ENCODE data around the gene RASEF.

The RASEF gene

DNA sequence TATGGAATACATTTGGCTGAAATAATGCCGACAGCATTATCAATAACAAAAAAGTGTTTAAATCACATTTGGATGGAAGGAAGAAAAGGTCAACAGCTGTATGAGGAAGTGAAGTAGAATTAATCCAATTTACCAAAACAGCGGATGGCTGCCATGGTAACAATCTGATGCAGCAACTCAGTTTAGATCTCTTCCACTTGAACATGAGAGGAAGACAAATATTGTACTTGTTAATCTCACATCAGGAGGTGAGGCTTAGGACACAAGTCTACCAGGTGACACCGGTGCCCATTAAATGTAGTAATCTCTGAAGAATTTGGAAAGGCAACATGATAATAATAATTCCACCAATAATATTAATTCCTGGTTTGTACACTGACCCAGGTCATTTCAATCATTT is 2.4 kb downstream of the RASEF start:
- Histone ChIP-seq H3K4me2 (ENCODE audit: low read length) (no peak overlapping the region), H3K9me2 (ENCODE audit: low read depth, low read length) (no peaks in the 10 kb centered on the region), H3K4me1 (ENCODE audit: insufficient read depth, low read length, severe bottlenecking) (no peaks in the 10 kb centered on the region), H3K9ac (ENCODE audit: low read length) (no peak overlapping the region), H3K79me2 (ENCODE audit: insufficient read depth, low read length) (no peaks in the 10 kb centered on the region), H3K36me3 (ENCODE audit: insufficient read depth, low read length) (no peaks in the 10 kb centered on the region), H3F3A (ENCODE audit: insufficient read depth, low read length) (no peaks in the 10 kb centered on the region), H3K27me3 (ENCODE audit: insufficient read depth, low read length) (no peaks in the 10 kb centered on the region), H3K9me3 (ENCODE audit: low read length) (no peaks in the 10 kb centered on the region), H4K20me1 (ENCODE audit: insufficient read depth, low read length) (no peaks in the 10 kb centered on the region), H2AFZ (ENCODE audit: low read length) (no peak overlapping the region), H3K27ac (ENCODE audit: low read depth, low read length, poor library complexity, severe bottlenecking) (no peak overlapping the region), H3K4me3 (ENCODE audit: low read depth, low read length, poor library complexity, severe bottlenecking) (no peak overlapping the region)
- TF ChIP-seq EZH2 (IDR thresholded peaks at IDR 0.05; ENCODE audit: borderline replicate concordance, low read length): no peak
- TF ChIP-seq, protein P1, sequence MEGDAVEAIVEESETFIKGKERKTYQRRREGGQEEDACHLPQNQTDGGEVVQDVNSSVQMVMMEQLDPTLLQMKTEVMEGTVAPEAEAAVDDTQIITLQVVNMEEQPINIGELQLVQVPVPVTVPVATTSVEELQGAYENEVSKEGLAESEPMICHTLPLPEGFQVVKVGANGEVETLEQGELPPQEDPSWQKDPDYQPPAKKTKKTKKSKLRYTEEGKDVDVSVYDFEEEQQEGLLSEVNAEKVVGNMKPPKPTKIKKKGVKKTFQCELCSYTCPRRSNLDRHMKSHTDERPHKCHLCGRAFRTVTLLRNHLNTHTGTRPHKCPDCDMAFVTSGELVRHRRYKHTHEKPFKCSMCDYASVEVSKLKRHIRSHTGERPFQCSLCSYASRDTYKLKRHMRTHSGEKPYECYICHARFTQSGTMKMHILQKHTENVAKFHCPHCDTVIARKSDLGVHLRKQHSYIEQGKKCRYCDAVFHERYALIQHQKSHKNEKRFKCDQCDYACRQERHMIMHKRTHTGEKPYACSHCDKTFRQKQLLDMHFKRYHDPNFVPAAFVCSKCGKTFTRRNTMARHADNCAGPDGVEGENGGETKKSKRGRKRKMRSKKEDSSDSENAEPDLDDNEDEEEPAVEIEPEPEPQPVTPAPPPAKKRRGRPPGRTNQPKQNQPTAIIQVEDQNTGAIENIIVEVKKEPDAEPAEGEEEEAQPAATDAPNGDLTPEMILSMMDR (IDR thresholded peaks at IDR 0.05; ENCODE audit: low read length): no peak

GRCh38 chr9:83059417-83059816 is 3.5 kb downstream of the RASEF start:
- Histone ChIP-seq H3F3A (ENCODE audit: insufficient read depth, low read length) (no peaks in the 10 kb centered on the region), H3K27me3 (ENCODE audit: insufficient read depth, low read length) (no peaks in the 10 kb centered on the region), H3K9ac (ENCODE audit: low read length) (no peak overlapping the region), H2AFZ (ENCODE audit: low read length) (no peak overlapping the region), H3K4me1 (ENCODE audit: insufficient read depth, low read length, severe bottlenecking) (no peaks in the 10 kb centered on the region), H3K27ac (ENCODE audit: low read depth, low read length, poor library complexity, severe bottlenecking) (no peak overlapping the region), H3K4me3 (ENCODE audit: low read depth, low read length, poor library complexity, severe bottlenecking) (no peak overlapping the region), H3K4me2 (ENCODE audit: low read length) (no peak overlapping the region), H3K9me2 (ENCODE audit: low read depth, low read length) (no peaks in the 10 kb centered on the region), H4K20me1 (ENCODE audit: insufficient read depth, low read length) (no peaks in the 10 kb centered on the region), H3K79me2 (ENCODE audit: insufficient read depth, low read length) (no peaks in the 10 kb centered on the region), H3K9me3 (ENCODE audit: low read length) (no peaks in the 10 kb centered on the region), H3K36me3 (ENCODE audit: insufficient read depth, low read length) (no peaks in the 10 kb centered on the region)
- TF ChIP-seq EZH2 (IDR thresholded peaks at IDR 0.05; ENCODE audit: borderline replicate concordance, low read length): no peak
- TF ChIP-seq, protein P1 (IDR thresholded peaks at IDR 0.05; ENCODE audit: low read length): no peak

- no peaks in the 10 kb centered on the region for H3K79me2 ChIP-seq (ENCODE audit: insufficient read depth, low read length)
- no peaks in the 10 kb centered on the region for H3F3A ChIP-seq (ENCODE audit: insufficient read depth, low read length)
- H3K4me1 ChIP-seq (ENCODE audit: insufficient read depth, low read length, severe bottlenecking): no peaks in the 10 kb centered on the region
- no peak overlapping the region for H3K4me3 ChIP-seq (ENCODE audit: low read depth, low read length, poor library complexity, severe bottlenecking)
- no peak overlapping the region for H3K9ac ChIP-seq (ENCODE audit: low read length)
- no peak overlapping the region for H2AFZ ChIP-seq (ENCODE audit: low read length)
- no peaks in the 10 kb centered on the region for H4K20me1 ChIP-seq (ENCODE audit: insufficient read depth, low read length)
- TF ChIP-seq, protein P1 (IDR thresholded peaks at IDR 0.05; ENCODE audit: low read length): no peak
- TF ChIP-seq EZH2 (IDR thresholded peaks at IDR 0.05; ENCODE audit: borderline replicate concordance, low read length): no peak
- H3K36me3 ChIP-seq (ENCODE audit: insufficient read depth, low read length): no peaks in the 10 kb centered on the region
- H3K27ac ChIP-seq (ENCODE audit: low read depth, low read length, poor library complexity, severe bottlenecking): no peak overlapping the region
- H3K4me2 ChIP-seq (ENCODE audit: low read length): no peak overlapping the region
- no peaks in the 10 kb centered on the region for H3K9me3 ChIP-seq (ENCODE audit: low read length)
- no peaks in the 10 kb centered on the region for H3K27me3 ChIP-seq (ENCODE audit: insufficient read depth, low read length)
- no peaks in the 10 kb centered on the region for H3K9me2 ChIP-seq (ENCODE audit: low read depth, low read length)
Measured at GRCh38 chr9:83056911-83057310, 6.0 kb downstream of the RASEF start.

Data from OCI-LY1 (cell line).